HEK293 (cell line): ENCODE results near the gene WNT1.

Experiments used
- BCL11B ChIP-seq: fragments of 450-650 bp; formaldehyde crosslinking; IDR thresholded peaks from 2 replicates; pipeline ENCODE4 v1.5.1; 2016; ENCODE audit warnings: low read depth, missing biosample characterization, missing genetic modification characterization
- TRIM28 ChIP-seq: IDR thresholded peaks from 2 replicates; pipeline ENCODE4 v1.6.1; 2011; ENCODE audit warnings: low read length, control low read depth, borderline replicate concordance
- ZBTB21 ChIP-seq: fragments of 450-650 bp; formaldehyde crosslinking; IDR thresholded peaks from 2 replicates; pipeline ENCODE4 v1.5.1; 2017; ENCODE audit warnings: missing biosample characterization, missing genetic modification characterization
- ZBTB7A ChIP-seq: fragments of 450-650 bp; formaldehyde crosslinking; IDR thresholded peaks from 2 replicates; pipeline ENCODE4 v1.5.1; 2016; ENCODE audit warnings: low read depth, missing biosample characterization, missing genetic modification characterization
- ZFP3 ChIP-seq: fragments of 450-650 bp; formaldehyde crosslinking; IDR thresholded peaks from 2 replicates; pipeline ENCODE4 v1.5.1; 2016; ENCODE audit warnings: low read depth, missing biosample characterization, missing genetic modification characterization
- ZNF10 ChIP-seq: fragments of 450-650 bp; formaldehyde crosslinking; IDR thresholded peaks from 2 replicates; pipeline ENCODE4 v1.5.1; 2017; ENCODE audit warnings: missing biosample characterization, missing genetic modification characterization
- ZNF121 ChIP-seq: fragments of 450-650 bp; formaldehyde crosslinking; IDR thresholded peaks from 2 replicates; pipeline ENCODE4 v1.5.1; 2016; ENCODE audit warnings: missing biosample characterization, missing genetic modification characterization
- ZNF239 ChIP-seq: fragments of 450-650 bp; formaldehyde crosslinking; IDR thresholded peaks from 2 replicates; pipeline ENCODE4 v1.5.1; 2016; ENCODE audit warnings: missing biosample characterization, missing genetic modification characterization
- ZNF302 ChIP-seq: fragments of 450-650 bp; formaldehyde crosslinking; IDR thresholded peaks from 2 replicates; pipeline ENCODE4 v1.5.1; 2016; ENCODE audit warnings: missing biosample characterization, missing genetic modification characterization, low read depth
- ZNF335 ChIP-seq: fragments of 450-650 bp; formaldehyde crosslinking; conservative IDR thresholded peaks from 2 replicates; pipeline ENCODE4 v1.5.1; 2016; ENCODE audit warnings: missing biosample characterization, missing genetic modification characterization
- ZNF37A ChIP-seq: fragments of 450-650 bp; IDR thresholded peaks from 2 replicates; pipeline ENCODE4 v1.5.1; 2018; ENCODE audit warnings: missing biosample characterization, missing genetic modification characterization
- ZNF473 ChIP-seq: fragments of 450-650 bp; formaldehyde crosslinking; IDR thresholded peaks from 2 replicates; pipeline ENCODE4 v1.5.1; 2017; ENCODE audit warnings: missing biosample characterization, missing genetic modification characterization
- ZNF510 ChIP-seq: fragments of 450-650 bp; formaldehyde crosslinking; IDR thresholded peaks from 2 replicates; pipeline ENCODE4 v1.5.1; 2018; ENCODE audit warnings: mild to moderate bottlenecking, missing genetic modification characterization, missing biosample characterization; ENCODE audit not compliant: insufficient replicate concordance
- ZNF529 ChIP-seq: fragments of 450-650 bp; formaldehyde crosslinking; IDR thresholded peaks from 2 replicates; pipeline ENCODE4 v1.5.1; 2017; ENCODE audit warnings: missing genetic modification characterization, missing biosample characterization; ENCODE audit not compliant: insufficient replicate concordance
- ZNF561 ChIP-seq: fragments of 450-650 bp; IDR thresholded peaks from 2 replicates; pipeline ENCODE4 v1.5.1; 2018; ENCODE audit warnings: missing biosample characterization, missing genetic modification characterization, borderline replicate concordance
- ZNF830 ChIP-seq: fragments of 450-650 bp; IDR thresholded peaks from 2 replicates; pipeline ENCODE4 v1.5.0; 2018; ENCODE audit warnings: missing biosample characterization, missing genetic modification characterization, low read depth, mild to moderate bottlenecking, moderate library complexity
- TF ChIP-seq, protein P1 (sequence below): fragments of 450-650 bp; formaldehyde crosslinking; IDR thresholded peaks from 2 replicates; pipeline ENCODE4 v1.5.1; 2017; ENCODE audit warnings: missing biosample characterization, missing genetic modification characterization
- TF ChIP-seq, protein P2 (sequence below): fragments of 450-650 bp; IDR thresholded peaks from 2 replicates; pipeline ENCODE4 v1.5.1; 2018; ENCODE audit warnings: missing biosample characterization, missing genetic modification characterization
- TF ChIP-seq, protein P3 (sequence below): fragments of 450-650 bp; formaldehyde crosslinking; IDR thresholded peaks from 2 replicates; pipeline ENCODE4 v1.5.1; 2016; ENCODE audit warnings: missing biosample characterization, missing genetic modification characterization
- TF ChIP-seq, protein P4 (sequence below): fragments of 450-650 bp; IDR thresholded peaks from 2 replicates; pipeline ENCODE4 v1.5.1; 2018; ENCODE audit warnings: missing biosample characterization, mild to moderate bottlenecking, missing genetic modification characterization
- TF ChIP-seq, protein P5 (sequence below): fragments of 450-650 bp; formaldehyde crosslinking; IDR thresholded peaks from 2 replicates; pipeline ENCODE4 v1.5.1; 2016; ENCODE audit warnings: missing biosample characterization, missing genetic modification characterization
- TF ChIP-seq, protein P6 (sequence below): fragments of 450-650 bp; formaldehyde crosslinking; IDR thresholded peaks from 2 replicates; pipeline ENCODE4 v1.5.1; 2016; ENCODE audit warnings: missing biosample characterization, missing genetic modification characterization
- TF ChIP-seq, protein P7 (sequence below): fragments of 450-650 bp; formaldehyde crosslinking; IDR thresholded peaks from 2 replicates; pipeline ENCODE4 v1.5.1; 2016; ENCODE audit warnings: missing biosample characterization, missing genetic modification characterization

The WNT1 gene

DNA sequence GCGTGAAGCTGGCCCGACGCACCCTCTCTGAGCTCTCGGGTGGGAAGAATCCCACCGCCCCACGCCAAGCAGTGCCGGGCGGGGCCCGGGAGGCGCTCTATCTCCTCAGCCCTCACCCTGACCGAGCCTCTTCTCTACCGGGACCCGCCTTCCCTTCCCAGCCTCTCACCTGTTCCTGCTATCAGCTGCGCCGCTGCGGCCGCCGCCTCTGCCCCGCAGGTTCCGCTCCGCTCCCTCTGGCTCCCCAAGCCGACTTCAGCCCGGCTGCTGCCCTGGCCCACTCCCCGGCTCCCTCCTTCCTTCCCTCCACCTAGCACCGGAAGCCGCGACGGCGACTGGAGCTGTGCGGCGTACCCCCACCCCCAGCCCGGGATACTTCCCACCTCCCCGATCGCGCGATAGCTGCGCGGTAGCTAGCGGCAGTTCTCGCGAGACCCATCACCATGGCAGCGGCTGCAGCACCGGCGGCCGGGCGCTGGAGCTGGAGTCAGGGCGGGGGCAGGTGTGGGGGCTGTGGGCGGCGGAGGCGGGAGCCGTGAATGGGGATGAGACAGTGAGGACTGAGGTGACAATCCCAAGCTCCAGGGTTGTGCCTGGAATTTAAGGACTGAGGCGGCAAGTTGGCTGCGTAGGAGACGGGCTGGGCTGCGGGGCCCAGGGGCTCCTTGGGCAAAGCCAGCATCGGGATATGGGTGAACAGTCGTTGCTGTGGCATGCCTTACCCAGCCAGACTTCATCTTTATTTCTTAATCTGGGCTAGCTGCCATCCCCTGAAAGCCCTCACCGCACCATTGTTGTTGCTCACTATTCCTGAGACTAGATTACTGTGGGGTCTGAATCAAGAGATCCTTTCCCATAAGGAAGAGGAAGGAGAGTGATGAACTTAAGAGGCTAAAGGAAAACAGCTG lies 20.7 kb upstream of the WNT1 start, which contains the start of gene ARF3 (continued):
- TF ChIP-seq, protein P1, sequence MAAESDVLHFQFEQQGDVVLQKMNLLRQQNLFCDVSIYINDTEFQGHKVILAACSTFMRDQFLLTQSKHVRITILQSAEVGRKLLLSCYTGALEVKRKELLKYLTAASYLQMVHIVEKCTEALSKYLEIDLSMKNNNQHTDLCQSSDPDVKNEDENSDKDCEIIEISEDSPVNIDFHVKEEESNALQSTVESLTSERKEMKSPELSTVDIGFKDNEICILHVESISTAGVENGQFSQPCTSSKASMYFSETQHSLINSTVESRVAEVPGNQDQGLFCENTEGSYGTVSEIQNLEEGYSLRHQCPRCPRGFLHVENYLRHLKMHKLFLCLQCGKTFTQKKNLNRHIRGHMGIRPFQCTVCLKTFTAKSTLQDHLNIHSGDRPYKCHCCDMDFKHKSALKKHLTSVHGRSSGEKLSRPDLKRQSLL (tag by site-specific recombination): peak; percentile 100
- TF ChIP-seq BCL11B (tag by site-specific recombination): no peak
- TF ChIP-seq, protein P2, sequence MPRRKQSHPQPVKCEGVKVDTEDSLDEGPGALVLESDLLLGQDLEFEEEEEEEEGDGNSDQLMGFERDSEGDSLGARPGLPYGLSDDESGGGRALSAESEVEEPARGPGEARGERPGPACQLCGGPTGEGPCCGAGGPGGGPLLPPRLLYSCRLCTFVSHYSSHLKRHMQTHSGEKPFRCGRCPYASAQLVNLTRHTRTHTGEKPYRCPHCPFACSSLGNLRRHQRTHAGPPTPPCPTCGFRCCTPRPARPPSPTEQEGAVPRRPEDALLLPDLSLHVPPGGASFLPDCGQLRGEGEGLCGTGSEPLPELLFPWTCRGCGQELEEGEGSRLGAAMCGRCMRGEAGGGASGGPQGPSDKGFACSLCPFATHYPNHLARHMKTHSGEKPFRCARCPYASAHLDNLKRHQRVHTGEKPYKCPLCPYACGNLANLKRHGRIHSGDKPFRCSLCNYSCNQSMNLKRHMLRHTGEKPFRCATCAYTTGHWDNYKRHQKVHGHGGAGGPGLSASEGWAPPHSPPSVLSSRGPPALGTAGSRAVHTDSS (tag by site-specific recombination): no peak; the same call in 1 of the 2 replicates
- TF ChIP-seq ZNF239 (tag by site-specific recombination): no peak
- TF ChIP-seq, protein P3, sequence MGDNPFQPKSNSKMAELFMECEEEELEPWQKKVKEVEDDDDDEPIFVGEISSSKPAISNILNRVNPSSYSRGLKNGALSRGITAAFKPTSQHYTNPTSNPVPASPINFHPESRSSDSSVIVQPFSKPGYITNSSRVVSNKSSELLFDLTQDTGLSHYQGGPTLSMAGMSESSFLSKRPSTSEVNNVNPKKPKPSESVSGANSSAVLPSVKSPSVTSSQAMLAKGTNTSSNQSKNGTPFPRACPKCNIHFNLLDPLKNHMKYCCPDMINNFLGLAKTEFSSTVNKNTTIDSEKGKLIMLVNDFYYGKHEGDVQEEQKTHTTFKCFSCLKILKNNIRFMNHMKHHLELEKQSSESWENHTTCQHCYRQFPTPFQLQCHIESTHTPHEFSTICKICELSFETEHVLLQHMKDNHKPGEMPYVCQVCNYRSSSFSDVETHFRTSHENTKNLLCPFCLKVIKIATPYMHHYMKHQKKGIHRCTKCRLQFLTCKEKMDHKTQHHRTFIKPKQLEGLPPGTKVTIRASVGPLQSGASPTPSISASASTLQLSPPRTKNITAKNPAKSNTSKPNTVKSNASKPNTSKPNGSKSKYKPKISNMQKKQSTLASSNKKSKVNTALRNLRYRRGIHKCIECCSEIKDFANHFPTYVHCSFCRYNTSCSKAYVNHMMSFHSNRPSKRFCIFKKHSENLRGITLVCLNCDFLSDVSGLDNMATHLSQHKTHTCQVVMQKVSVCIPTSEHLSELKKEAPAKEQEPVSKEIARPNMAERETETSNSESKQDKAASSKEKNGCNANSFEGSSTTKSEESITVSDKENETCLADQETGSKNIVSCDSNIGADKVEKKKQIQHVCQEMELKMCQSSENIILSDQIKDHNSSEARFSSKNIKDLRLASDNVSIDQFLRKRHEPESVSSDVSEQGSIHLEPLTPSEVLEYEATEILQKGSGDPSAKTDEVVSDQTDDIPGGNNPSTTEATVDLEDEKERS (tag by site-specific recombination): no peak
- TF ChIP-seq ZNF473 (tag by site-specific recombination): no peak
- TF ChIP-seq ZNF510 (tag by site-specific recombination): no peak
- TF ChIP-seq, protein P4, sequence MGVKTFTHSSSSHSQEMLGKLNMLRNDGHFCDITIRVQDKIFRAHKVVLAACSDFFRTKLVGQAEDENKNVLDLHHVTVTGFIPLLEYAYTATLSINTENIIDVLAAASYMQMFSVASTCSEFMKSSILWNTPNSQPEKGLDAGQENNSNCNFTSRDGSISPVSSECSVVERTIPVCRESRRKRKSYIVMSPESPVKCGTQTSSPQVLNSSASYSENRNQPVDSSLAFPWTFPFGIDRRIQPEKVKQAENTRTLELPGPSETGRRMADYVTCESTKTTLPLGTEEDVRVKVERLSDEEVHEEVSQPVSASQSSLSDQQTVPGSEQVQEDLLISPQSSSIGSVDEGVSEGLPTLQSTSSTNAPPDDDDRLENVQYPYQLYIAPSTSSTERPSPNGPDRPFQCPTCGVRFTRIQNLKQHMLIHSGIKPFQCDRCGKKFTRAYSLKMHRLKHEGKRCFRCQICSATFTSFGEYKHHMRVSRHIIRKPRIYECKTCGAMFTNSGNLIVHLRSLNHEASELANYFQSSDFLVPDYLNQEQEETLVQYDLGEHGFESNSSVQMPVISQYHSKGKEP (tag by site-specific recombination): peak; percentile 78
- TF ChIP-seq ZNF302 (tag by site-specific recombination): no peak
- no peak for TF ChIP-seq ZNF121 (tag by site-specific recombination)
- TF ChIP-seq ZNF529: no peak
- no peak for TF ChIP-seq TRIM28
- TF ChIP-seq ZBTB21 (tag by site-specific recombination): no peak
- no peak for TF ChIP-seq ZFP3 (tag by site-specific recombination)
- TF ChIP-seq, protein P5, sequence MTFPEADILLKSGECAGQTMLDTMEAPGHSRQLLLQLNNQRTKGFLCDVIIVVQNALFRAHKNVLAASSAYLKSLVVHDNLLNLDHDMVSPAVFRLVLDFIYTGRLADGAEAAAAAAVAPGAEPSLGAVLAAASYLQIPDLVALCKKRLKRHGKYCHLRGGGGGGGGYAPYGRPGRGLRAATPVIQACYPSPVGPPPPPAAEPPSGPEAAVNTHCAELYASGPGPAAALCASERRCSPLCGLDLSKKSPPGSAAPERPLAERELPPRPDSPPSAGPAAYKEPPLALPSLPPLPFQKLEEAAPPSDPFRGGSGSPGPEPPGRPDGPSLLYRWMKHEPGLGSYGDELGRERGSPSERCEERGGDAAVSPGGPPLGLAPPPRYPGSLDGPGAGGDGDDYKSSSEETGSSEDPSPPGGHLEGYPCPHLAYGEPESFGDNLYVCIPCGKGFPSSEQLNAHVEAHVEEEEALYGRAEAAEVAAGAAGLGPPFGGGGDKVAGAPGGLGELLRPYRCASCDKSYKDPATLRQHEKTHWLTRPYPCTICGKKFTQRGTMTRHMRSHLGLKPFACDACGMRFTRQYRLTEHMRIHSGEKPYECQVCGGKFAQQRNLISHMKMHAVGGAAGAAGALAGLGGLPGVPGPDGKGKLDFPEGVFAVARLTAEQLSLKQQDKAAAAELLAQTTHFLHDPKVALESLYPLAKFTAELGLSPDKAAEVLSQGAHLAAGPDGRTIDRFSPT (tag by site-specific recombination): peak; percentile 76
- TF ChIP-seq, protein P6, sequence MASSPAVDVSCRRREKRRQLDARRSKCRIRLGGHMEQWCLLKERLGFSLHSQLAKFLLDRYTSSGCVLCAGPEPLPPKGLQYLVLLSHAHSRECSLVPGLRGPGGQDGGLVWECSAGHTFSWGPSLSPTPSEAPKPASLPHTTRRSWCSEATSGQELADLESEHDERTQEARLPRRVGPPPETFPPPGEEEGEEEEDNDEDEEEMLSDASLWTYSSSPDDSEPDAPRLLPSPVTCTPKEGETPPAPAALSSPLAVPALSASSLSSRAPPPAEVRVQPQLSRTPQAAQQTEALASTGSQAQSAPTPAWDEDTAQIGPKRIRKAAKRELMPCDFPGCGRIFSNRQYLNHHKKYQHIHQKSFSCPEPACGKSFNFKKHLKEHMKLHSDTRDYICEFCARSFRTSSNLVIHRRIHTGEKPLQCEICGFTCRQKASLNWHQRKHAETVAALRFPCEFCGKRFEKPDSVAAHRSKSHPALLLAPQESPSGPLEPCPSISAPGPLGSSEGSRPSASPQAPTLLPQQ (tag by site-specific recombination): peak; percentile 53
- no peak for TF ChIP-seq ZNF37A
- TF ChIP-seq ZNF830 (tag by site-specific recombination): no peak
- no peak for TF ChIP-seq ZNF561
- TF ChIP-seq ZNF10 (tag by site-specific recombination): peak; percentile 73; the same call in 1 of the 2 replicates
- peak; percentile 73 for TF ChIP-seq ZNF335 (tag by site-specific recombination)
- 0 out of 2 replicates have a peak, but pooled peaks have one; percentile 6 for TF ChIP-seq ZBTB7A (tag by site-specific recombination)
- TF ChIP-seq, protein P7, sequence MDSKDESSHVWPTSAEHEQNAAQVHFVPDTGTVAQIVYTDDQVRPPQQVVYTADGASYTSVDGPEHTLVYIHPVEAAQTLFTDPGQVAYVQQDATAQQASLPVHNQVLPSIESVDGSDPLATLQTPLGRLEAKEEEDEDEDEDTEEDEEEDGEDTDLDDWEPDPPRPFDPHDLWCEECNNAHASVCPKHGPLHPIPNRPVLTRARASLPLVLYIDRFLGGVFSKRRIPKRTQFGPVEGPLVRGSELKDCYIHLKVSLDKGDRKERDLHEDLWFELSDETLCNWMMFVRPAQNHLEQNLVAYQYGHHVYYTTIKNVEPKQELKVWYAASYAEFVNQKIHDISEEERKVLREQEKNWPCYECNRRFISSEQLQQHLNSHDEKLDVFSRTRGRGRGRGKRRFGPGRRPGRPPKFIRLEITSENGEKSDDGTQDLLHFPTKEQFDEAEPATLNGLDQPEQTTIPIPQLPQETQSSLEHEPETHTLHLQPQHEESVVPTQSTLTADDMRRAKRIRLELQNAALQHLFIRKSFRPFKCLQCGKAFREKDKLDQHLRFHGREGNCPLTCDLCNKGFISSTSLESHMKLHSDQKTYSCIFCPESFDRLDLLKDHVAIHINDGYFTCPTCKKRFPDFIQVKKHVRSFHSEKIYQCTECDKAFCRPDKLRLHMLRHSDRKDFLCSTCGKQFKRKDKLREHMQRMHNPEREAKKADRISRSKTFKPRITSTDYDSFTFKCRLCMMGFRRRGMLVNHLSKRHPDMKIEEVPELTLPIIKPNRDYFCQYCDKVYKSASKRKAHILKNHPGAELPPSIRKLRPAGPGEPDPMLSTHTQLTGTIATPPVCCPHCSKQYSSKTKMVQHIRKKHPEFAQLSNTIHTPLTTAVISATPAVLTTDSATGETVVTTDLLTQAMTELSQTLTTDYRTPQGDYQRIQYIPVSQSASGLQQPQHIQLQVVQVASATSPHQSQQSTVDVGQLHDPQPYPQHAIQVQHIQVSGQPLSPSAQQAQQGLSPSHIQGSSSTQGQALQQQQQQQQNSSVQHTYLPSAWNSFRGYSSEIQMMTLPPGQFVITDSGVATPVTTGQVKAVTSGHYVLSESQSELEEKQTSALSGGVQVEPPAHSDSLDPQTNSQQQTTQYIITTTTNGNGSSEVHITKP (tag by site-specific recombination): peak; percentile 57
